Body of pancreas (tissue), 4 donors: ENCODE data around the gene PRELP. TPM values are rescaled to one million over a fixed set of nuclear protein-coding genes. Genes with fewer than 3 reads are reported as not detected.

Experiments
- ATAC-seq: fragments of 150-250 bp; one replicate; pipeline ENCODE4 v1.9.1; 2016
- DNase-seq, 4 donors: peaks; one replicate each; pipeline ENCODE4 v3.0.0-alpha.2; 2019
- H3K27ac ChIP-seq, 4 donors: fragments of 200-600 bp; sonication (generic); 1 replicate in 3 of 4; 2 replicates in 1 of 4; pipeline versions ENCODE4 v1.5.1 to v1.6.1; 2016 to 2019; ENCODE audit warnings: mild to moderate bottlenecking in 1 of 4, mixed read lengths in 1 of 4, moderate library complexity in 1 of 4
- H3K27me3 ChIP-seq, 2 donors: fragments of 200-600 bp; sonication (generic); one replicate each; pipeline ENCODE4 v1.6.0; 2016; ENCODE audit warnings: mild to moderate bottlenecking in 1 of 2
- H3K36me3 ChIP-seq, 2 donors: fragments of 200-600 bp; sonication (generic); replicated peaks in 1 of 2; 2 replicates each; pipeline ENCODE4 v1.5.1; 2016; ENCODE audit warnings: low read depth in 2 of 2; ENCODE audit not compliant: insufficient read depth in 1 of 2
- H3K4me1 ChIP-seq: fragments of 200-600 bp; sonication (generic); one replicate; pipeline ENCODE4 v1.6.0; 2016
- H3K4me3 ChIP-seq, 2 donors: fragments of 200-600 bp; sonication (generic); 1 replicate in 1 of 2; 2 replicates in 1 of 2; pipeline ENCODE4 v1.5.1; 2016 to 2019
- H3K9me3 ChIP-seq, 3 donors: fragments of 200-600 bp; sonication (generic); 1 replicate in 2 of 3; 2 replicates in 1 of 3; pipeline ENCODE4 v1.5.1; 2016
- CTCF ChIP-seq, 7 experiments: fragments of 450-650 bp in 4 of 7; fragments of 200-600 bp in 3 of 7; sonication (generic) in 3 of 7; IDR thresholded peaks; one replicate each; pipeline ENCODE4 v1.5.1; 2016 to 2019; ENCODE audit warnings: antibody characterized with exemption in 7 of 7
- POLR2A ChIP-seq, 3 donors: fragments of 450-650 bp; IDR thresholded peaks; one replicate each; pipeline ENCODE4 v1.6.1; 2016; ENCODE audit warnings: antibody characterized with exemption in 3 of 3, mild to moderate bottlenecking in 2 of 3
- WGBS, 2 donors: methylation state at CpG; one replicate each; pipeline ENCODE4 v1.1.5; 2017; 5-methylcytosine and 5-hydroxymethylcytosine counted together
- intact Hi-C: fragments of 100-400 bp; cut with DNase I; formaldehyde crosslinking; loops from one replicate; pipeline ENCODE4 v1.15.1; 2023
- total RNA-seq, 2 donors: library from RNA; depleted of rRNA; stranded (reverse); fragments of >200 nt; gene quantifications; one replicate each; pipeline ENCODE4 v1.1.0, GENCODE V29; 2016

Gene PRELP
- total RNA-seq, 2 donors from 2014 or later, result 14.8 to 28.0 TPM

DNA sequence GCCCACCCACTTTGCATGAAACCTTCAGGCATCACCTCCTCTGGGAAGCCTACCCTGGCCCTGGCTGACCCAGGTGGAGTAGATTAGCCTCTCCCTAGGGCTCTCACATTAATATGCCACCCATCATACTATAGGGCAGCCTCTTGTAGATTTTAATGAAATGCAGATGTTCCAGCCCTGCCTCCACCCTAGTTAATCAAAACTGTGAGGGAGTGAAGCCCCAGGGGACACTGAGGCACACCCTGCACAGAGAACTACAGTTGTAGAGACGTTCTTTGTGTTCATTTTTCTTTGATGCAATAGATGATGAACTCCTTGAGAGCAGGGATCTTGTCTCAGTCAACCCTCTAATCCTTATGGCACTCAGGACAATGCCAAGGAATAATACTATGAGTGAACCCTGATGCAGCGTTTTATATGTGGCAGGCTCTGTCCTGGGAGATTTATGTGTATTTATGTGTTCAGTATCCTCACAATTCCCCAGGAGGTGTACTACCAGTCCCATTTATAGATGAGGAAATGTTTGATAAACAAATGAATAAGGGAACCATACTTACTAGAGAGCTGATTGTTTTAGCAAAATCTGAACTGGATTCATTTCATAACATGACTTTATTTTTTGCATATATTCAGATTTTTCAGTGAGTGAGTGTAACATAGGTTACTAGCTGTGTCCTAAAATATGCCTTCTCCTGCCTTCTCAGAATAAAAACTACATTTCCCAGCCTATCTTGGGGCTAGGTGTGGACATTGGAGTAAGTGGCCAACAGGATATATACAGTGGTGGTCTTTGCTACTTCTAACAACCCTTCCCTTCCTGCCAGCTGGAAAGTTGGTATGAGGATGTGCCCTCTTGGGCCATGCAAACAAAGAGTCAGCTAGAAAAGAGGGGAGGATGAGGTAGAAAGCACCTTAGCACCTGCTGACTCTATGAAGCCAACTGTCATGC lies 23.5 kb upstream of the PRELP start:
- 50 to 51% methylated on average over 2 of the region's 2 CpGs for WGBS, 2 donors
- Histone ChIP-seq H3K27ac (no peak overlapping the region), H3K4me1 (no peaks in the 10 kb centered on the region), H3K9me3 (no peaks in the 10 kb centered on the region), H3K27me3 (no peaks in the 10 kb centered on the region), H3K36me3 (no peaks in the 10 kb centered on the region), H3K4me3 (no peak overlapping the region)
- intact Hi-C loops, result no loop called here
- DNase-seq, result no peak
- no peak for TF ChIP-seq POLR2A (IDR thresholded peaks at IDR 0.05)
- no peak for TF ChIP-seq CTCF (IDR thresholded peaks at IDR 0.05)
- no peak for ATAC-seq

DNA sequence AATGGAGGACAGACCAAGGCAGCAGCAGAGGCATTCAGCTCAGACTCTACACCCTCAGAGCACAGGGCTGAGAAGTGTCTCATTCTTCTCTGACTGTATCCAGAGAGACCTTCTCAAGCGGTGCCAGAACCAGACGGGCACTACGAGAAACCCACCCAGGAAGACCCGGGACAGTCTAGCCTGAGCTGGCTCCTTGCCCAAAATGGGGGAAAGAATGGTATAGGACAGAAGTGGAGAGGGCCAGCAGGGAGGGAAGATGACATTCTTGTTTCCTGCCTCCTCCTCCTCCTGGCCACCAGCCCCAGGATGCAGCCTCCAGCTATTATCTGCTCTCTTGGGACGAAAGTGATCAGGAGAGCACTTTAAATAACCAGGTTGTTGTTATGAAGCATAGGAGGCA lies 22.6 kb upstream of the PRELP start:
- ATAC-seq (no peak), DNase-seq (no peak)
- TF ChIP-seq CTCF (IDR thresholded peaks at IDR 0.05) (no peak), POLR2A (IDR thresholded peaks at IDR 0.05) (no peak)
- Histone ChIP-seq H3K36me3 (no peaks in the 10 kb centered on the region), H3K4me3 (no peak overlapping the region), H3K4me1 (no peaks in the 10 kb centered on the region), H3K27ac (no peak overlapping the region), H3K27me3 (no peaks in the 10 kb centered on the region), H3K9me3 (no peaks in the 10 kb centered on the region)
- 65 to 76% methylated on average over 5 of the region's 5 CpGs for WGBS, 2 donors
- intact Hi-C loops, result no loop called here

DNA sequence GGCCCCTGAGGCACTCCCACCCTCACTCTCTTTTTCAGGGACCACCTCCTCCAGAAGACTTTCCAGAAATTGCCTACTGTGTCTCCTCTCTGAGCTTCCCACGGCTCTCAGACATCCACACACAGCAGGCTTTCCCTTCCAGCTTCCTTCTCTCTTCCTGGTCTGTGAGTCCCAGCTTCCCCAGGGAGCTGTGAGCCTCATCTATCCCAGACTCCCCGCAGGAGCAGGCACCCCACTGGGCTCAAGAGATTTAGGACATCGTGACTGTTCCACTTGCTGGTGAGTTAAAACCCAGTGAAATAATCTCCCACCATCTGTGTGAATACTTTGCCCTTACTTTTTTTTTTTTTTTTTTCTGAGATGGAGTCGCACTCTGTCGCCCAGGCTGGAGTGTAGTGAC lies 22.0 kb upstream of the PRELP start:
- H3K9me3 ChIP-seq, result no peaks in the 10 kb centered on the region
- 41% methylated on average over 5 of the region's 5 CpGs for WGBS, 2 donors
- no peaks in the 10 kb centered on the region for H3K36me3 ChIP-seq
- no peak overlapping the region for H3K4me3 ChIP-seq
- no peak overlapping the region for H3K27ac ChIP-seq
- no peaks in the 10 kb centered on the region for H3K4me1 ChIP-seq
- H3K27me3 ChIP-seq, result no peaks in the 10 kb centered on the region
- intact Hi-C loops, result no loop called here
- TF ChIP-seq POLR2A (IDR thresholded peaks at IDR 0.05) (no peak), CTCF (IDR thresholded peaks at IDR 0.05) (no peak)
- DNase-seq (no peak), ATAC-seq (no peak)

DNA sequence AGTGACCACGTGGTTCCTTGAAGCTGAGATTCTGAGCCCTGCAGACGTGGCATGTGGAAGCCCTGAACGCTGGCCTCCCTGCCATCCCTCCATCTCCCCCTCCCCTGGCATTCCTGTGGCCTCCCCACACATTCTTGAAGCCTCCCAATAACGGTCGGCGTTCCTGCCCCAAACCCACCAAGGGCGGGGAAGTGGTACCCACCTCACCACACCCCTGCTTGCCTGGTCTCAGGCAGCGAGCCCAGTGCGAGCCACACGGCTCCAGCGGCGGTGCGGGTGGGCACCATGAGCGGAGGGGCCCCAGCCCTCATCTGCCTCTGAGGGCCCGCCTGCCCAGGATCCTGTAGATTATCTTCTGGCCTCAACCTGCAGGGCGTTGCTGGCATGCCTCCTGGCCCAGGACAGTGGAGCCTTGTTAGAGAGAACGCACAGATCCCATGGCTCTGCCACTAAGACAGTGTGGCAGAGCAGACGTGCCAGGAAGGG lies 20.6 kb upstream of the PRELP start:
- intact Hi-C loops, result no loop called here
- DNase-seq (no peak), ATAC-seq (no peak)
- Histone ChIP-seq H3K9me3 (no peaks in the 10 kb centered on the region), H3K27ac (no peak overlapping the region), H3K4me3 (no peak overlapping the region), H3K27me3 (no peaks in the 10 kb centered on the region), H3K4me1 (no peaks in the 10 kb centered on the region), H3K36me3 (no peaks in the 10 kb centered on the region)
- TF ChIP-seq POLR2A (IDR thresholded peaks at IDR 0.05) (no peak), CTCF (IDR thresholded peaks at IDR 0.05) (no peak)
- 72 to 76% methylated on average over 8 to 18 of the region's 18 CpGs for WGBS, 2 donors
